Cerebellar nuclear complex (tissue), 1 donor: ENCODE data around the gene MBD3L1.

Experiments used
- DNase-seq, 2 experiments: peaks; one replicate each; lab custom pipeline; 2025; lab: John Stamatoyannopoulos, UW

MBD3L1 gene

DNA sequence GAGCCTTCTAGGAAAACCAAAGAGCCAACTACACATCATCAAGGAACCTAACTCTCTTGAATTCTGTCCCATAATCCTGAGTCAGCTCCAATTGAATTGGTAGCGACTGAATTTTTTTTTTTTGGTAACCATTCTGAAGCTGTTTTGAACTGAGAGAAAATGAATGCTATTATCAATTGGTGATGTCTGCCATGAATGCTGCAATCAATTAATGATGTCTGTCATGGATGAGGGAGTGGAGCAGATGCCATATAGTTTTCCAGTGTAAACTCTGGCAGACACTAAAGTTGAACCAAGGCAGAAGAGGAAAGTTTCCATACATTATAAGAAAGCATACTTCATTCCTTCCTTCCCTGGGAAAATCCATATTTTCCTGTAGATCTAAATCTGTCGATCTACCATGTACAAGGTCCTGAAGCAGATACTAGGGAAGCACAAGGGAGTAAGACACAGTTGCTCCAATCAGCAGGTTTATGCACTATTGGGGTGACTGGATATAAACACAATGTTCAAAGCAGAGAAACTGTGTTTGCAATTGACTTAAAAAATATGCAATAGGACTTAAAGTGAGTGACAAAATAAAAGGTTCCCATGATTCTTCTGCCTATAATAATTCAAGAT is 48.8 kb downstream of the MBD3L1 start:
- DNase-seq, result no peak

DNA sequence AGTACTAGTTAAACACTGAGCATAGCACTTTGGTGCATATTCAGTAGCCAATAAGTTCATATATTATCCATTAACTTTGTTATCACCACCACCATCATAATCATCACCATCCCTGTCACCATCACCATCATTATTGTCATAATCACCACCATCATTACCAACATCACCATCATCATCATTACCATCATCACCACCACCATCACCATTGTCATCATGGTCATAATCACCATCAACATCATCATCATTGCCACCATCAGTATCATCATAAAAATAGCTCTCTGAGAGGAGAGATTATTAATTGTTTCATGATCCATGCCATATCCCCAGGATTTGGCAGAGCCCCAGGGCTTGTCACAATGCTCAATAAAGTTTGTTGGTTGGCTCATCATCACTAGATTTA is 49.3 kb downstream of the MBD3L1 start:
- DNase-seq, result no peak

DNA sequence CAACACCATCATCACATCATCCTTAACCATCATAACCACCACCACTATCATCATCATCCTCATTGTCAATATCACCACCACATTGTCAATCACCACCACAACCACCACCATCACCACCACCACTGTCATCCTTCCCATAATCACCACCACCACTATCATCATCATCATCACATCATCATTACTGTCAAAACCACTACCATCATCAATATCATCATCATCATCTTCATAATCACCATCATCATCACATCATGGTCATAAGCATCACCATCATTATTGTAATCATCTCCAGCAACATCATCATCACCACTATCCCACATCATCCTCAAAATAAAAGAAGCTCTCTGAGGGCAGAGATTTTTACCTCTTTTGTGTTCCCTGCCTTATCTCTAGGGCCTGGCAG is 52.2 kb downstream of the MBD3L1 start:
- no peak for DNase-seq

DNA sequence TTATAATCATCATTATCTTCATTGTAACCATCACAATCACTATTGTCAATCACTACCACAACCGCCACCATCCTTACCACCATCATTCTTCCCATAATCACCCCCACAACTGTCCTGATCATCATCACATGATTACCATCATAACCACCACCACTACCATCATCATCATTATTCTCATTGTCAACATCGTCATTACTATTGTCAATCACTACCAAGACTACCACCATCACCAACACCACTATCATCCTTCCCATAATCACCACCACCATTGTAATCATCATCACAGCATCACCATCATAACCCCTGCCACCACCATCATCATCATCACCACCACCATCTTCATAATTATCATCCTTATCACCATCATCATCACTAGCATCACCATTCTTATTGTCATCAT is 55.2 kb downstream of the MBD3L1 start:
- DNase-seq, result no peak

DNA sequence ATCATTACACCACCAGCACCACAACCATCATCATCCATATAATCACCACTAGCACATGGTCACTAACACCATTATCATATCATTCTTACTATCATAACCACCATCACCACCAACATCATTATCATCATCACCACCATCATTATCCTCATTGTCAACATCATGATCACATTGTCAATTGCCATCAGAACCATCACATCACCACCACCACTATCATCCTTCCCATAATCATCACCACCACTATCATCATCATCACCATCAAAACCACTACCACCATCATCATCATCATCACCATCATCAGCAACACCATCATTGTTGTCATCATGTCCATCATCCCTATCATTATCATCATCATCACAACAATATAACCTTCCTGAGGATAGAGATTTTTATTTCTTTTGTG is 58.1 kb downstream of the MBD3L1 start:
- DNase-seq, result no peak
